Left ventricle myocardium inferior (tissue), 1 donor: ENCODE results near the gene ROBO2. TPM values are rescaled to one million over a fixed set of nuclear protein-coding genes. Genes with fewer than 3 reads are reported as not detected.

Experiments used
- DNase-seq: peaks from one replicate; pipeline ENCODE4 v3.0.0-alpha.2; 2020
- H3K27ac ChIP-seq: fragments of 200-600 bp; replicated peaks from 2 replicates; pipeline ENCODE4 v1.8.0; 2021
- H3K27me3 ChIP-seq: fragments of 200-600 bp; 2 replicates; pipeline ENCODE4 v1.8.0; 2021; ENCODE audit warnings: low read depth
- H3K36me3 ChIP-seq: fragments of 200-600 bp; 2 replicates; pipeline ENCODE4 v1.8.0; 2021
- H3K4me1 ChIP-seq: fragments of 200-600 bp; 2 replicates; pipeline ENCODE4 v1.8.0; 2021
- H3K4me3 ChIP-seq: fragments of 200-600 bp; 2 replicates; pipeline ENCODE4 v1.8.0; 2021; ENCODE audit warnings: mild to moderate bottlenecking, moderate library complexity
- H3K9me3 ChIP-seq: fragments of 200-600 bp; replicated peaks from 2 replicates; pipeline ENCODE4 v1.8.0; 2021
- intact Hi-C: fragments of 100-400 bp; cut with micrococcal nuclease; formaldehyde crosslinking; loops from one replicate; pipeline ENCODE4 v1.11.0; 2022
- total RNA-seq: library from RNA; stranded (reverse); fragmentation: NEBNext Ultra II Directional; extraction: Animal tissue kit (Norgen Biotek cat#: 25700); gene quantifications from one replicate; pipeline ENCODE4 v1.2.1, GENCODE V29; 2021
- TF ChIP-seq, protein P1 (sequence below): fragments of 200-600 bp; IDR thresholded peaks from 2 replicates; pipeline ENCODE4 v1.8.0; 2021; ENCODE audit warnings: antibody characterized with exemption, mild to moderate bottlenecking, borderline replicate concordance
- donor health status: DM: no; HTN: yes; CAD: no; lungs with severe emphysema.

ROBO2 gene
- total RNA-seq, 1 donor from 2014 or later, result 0.19 TPM

DNA sequence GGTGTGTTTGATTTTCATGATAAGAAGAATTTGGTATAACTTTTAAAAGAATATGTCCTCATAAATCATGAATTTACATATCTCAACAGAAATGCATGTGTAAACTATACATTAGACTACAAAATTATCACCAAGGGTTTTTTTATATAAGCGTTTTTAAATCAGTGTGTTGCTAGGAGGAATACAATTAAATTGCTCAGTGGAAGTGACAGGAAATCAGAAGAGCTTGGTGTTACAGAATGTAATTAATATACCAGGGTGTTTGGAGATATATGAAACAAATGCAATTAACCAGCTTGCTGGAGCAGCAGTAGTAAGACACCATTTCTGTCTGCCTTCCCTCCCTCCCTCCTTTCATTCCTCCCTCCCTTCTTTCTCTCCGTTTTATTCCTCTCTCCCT is 2.4 kb downstream of the ROBO2 start:
- DNase-seq, result no peak
- intact Hi-C loops, result loop anchor here (5.0 kb wide), 1 partner anchor 215 kb away; no protein-coding TSS in a partner anchor
- peaks cover 79% of the 10 kb centered on the region for H3K27me3 ChIP-seq
- TF ChIP-seq, protein P1, sequence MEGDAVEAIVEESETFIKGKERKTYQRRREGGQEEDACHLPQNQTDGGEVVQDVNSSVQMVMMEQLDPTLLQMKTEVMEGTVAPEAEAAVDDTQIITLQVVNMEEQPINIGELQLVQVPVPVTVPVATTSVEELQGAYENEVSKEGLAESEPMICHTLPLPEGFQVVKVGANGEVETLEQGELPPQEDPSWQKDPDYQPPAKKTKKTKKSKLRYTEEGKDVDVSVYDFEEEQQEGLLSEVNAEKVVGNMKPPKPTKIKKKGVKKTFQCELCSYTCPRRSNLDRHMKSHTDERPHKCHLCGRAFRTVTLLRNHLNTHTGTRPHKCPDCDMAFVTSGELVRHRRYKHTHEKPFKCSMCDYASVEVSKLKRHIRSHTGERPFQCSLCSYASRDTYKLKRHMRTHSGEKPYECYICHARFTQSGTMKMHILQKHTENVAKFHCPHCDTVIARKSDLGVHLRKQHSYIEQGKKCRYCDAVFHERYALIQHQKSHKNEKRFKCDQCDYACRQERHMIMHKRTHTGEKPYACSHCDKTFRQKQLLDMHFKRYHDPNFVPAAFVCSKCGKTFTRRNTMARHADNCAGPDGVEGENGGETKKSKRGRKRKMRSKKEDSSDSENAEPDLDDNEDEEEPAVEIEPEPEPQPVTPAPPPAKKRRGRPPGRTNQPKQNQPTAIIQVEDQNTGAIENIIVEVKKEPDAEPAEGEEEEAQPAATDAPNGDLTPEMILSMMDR, result no peak
- no peaks in the 10 kb centered on the region for H3K9me3 ChIP-seq
- no peaks in the 10 kb centered on the region for H3K36me3 ChIP-seq
- H3K4me1 ChIP-seq, result peaks cover 17% of the 10 kb centered on the region
- no peak overlapping the region for H3K27ac ChIP-seq
- H3K4me3 ChIP-seq, result no peak overlapping the region

DNA sequence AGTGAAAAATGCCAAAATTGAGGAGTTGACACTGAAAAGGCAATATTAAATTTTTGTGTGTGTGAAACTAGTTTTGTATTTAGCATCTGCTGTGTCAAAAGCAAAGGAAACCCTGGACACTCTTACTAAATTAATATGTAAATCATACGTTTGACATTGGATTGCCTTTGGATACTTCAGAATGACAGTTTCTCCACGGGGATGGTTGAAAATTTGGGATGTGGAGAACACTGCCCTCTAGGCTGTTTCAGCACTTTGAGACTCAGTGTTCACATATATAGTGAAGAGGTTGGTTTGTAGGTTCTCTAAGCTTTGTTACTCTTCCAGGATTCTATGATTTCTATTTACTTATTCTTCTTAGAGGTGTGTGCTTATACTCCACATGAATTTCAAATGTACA is 3.0 kb downstream of the ROBO2 start:
- no peak for DNase-seq
- H3K27ac ChIP-seq, result no peak overlapping the region
- intact Hi-C loops, result loop anchor here (5.0 kb wide), 1 partner anchor 214 kb away; no protein-coding TSS in a partner anchor
- H3K27me3 ChIP-seq, result peaks cover 74% of the 10 kb centered on the region
- no peaks in the 10 kb centered on the region for H3K36me3 ChIP-seq
- H3K4me3 ChIP-seq, result no peak overlapping the region
- TF ChIP-seq, protein P1, result no peak
- peaks cover 17% of the 10 kb centered on the region for H3K4me1 ChIP-seq
- no peaks in the 10 kb centered on the region for H3K9me3 ChIP-seq

DNA sequence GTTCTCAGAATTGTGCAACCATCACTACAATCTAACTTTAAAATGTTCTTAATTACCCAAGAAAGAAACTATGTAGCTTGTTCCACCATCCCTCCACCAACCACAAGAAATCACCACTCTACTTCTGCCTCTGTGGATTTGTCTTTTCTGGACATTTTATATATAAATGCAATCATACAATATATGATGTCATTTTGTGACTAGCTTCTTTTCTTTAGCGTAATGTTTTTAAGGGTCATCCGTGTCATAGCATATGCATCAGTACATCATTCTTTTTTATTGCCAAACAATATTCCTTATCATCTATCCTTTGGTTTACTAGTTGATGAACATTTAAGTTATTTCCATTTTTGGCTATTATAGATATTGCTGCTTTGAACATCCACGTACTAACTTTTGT is 5.8 kb downstream of the ROBO2 start:
- no peak overlapping the region for H3K27ac ChIP-seq
- H3K36me3 ChIP-seq, result no peaks in the 10 kb centered on the region
- H3K9me3 ChIP-seq, result no peaks in the 10 kb centered on the region
- TF ChIP-seq, protein P1, result no peak
- no peaks in the 10 kb centered on the region for H3K4me1 ChIP-seq
- intact Hi-C loops, result no loop called here
- no peak for DNase-seq
- no peak overlapping the region for H3K4me3 ChIP-seq
- peaks cover 48% of the 10 kb centered on the region for H3K27me3 ChIP-seq

DNA sequence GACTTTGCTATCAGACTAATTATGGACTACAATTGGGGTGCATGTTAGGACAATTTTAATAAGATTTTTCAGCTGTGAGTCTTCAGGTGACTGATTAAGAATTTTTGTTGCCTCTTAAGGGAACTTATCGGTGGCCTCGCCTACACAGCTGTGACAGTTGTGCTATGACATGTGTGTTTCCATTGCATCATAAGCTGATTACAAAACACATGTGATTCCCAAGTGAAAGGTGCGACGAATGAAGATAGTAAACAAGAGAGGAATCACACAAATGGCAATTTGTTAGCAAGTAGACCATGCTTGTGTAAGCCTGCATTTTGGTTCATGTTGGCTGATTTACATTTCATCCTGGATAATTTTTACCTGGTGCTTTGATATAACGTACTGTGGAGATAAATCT is 8.3 kb downstream of the ROBO2 start:
- TF ChIP-seq, protein P1, result no peak
- Histone ChIP-seq H3K27ac (no peak overlapping the region), H3K9me3 (no peaks in the 10 kb centered on the region), H3K36me3 (no peaks in the 10 kb centered on the region), H3K4me1 (no peaks in the 10 kb centered on the region), H3K4me3 (no peak overlapping the region), H3K27me3 (peaks cover 25% of the 10 kb centered on the region)
- no peak for DNase-seq
- intact Hi-C loops, result no loop called here

DNA sequence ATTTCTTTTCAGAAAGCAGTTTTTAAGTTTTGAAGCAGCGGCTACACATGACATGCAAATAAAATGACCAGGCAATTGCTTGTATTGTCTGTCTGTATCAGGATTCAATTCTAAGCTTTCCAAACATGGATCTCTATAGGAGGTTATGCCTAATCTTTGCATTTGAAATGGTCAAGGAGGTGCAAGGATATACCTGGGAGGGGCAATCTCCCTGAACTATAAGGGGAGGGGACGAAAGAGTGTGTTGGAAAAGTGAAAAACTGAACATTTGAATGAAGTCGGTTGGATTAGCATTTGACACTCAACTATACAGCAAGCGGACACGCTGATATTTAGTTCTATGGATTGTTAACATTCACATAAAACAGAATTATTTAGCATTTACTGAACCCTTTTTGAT is 11.7 kb downstream of the ROBO2 start:
- intact Hi-C loops, result no loop called here
- no peaks in the 10 kb centered on the region for H3K36me3 ChIP-seq
- no peak overlapping the region for H3K4me3 ChIP-seq
- no peaks in the 10 kb centered on the region for H3K9me3 ChIP-seq
- H3K27me3 ChIP-seq, result no peaks in the 10 kb centered on the region
- no peak overlapping the region for H3K27ac ChIP-seq
- TF ChIP-seq, protein P1, result no peak
- no peak for DNase-seq
- H3K4me1 ChIP-seq, result no peaks in the 10 kb centered on the region
